ENCODE measurements around the gene TEN1. TPM values are rescaled to one million over a fixed set of nuclear protein-coding genes. Genes with fewer than 3 reads are reported as not detected.

Gene TEN1
- total RNA-seq, 1 experiment from 2014 or later, result 58.3 TPM

DNA sequence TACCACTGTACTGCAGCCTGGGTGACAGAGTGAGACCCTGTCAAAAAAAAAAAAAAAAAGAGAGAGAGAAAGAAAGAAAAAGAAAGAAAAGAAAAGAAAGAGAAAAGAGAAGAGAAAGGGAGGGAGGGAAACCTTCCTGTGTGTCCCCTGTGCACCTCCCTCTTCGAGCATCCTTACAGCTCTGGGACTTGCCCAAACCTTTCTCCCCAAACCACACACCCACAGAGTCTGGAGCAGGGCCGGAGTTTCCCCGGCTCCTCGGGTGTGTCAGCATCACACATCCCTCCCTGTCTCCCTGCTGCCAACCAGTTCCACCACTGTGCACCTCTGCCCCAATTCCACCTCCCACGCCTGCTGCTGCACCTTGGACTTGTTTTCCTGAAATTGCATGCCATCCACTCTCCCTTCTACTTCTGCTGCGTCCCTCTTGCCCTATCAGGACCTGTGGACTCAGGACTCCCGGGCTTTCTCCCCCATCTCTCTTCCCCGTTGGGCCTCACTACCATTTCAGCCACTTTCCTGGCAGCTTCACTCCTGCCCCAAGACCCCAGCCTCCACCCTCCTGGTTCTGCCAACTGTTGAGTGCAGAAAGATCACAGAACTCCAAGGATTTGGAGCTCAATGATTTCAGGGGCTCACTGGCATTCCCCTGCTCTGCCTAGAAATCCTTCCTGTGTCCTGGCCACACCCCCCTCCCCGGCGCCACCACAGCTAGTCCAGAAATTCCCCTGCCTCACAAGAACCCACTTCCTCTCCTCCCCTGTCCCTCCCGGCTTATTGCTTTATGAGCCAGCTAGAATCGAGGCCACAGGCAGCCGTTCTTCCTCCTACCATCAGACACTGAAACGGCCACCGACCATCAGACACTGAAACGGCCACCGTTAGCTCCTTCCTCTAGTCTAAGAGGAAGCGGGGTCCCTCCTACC, 17.9 kb downstream of the TEN1 start:
- H2AFZ ChIP-seq (ENCODE audit: low read length), result peak overlapping the region; percentile 54
- H3K4me2 ChIP-seq (ENCODE audit: low read length), result peak overlapping the region; percentile 93
- H3F3A ChIP-seq (ENCODE audit: low read length, unreplicated experiment), result no peaks in the 10 kb centered on the region
- no peaks in the 10 kb centered on the region for H3K79me2 ChIP-seq (ENCODE audit: low read length)
- no TSS peak for BruUV-seq (replicated peaks)
- peak overlapping the region; percentile 97 for H3K27ac ChIP-seq (ENCODE audit: low read length)
- peak overlapping the region; percentile 61 for H3K4me3 ChIP-seq (ENCODE audit: low read length)
- H3K9ac ChIP-seq (ENCODE audit: low read length), result peak overlapping the region; percentile 85
- H3K27me3 ChIP-seq (ENCODE audit: low read length), result no peaks in the 10 kb centered on the region
- ChIA-PET POLR2A (ENCODE audit: unreplicated experiment) (interaction anchor here (0.6 to 0.9 kb wide), 3 partner anchors 18 to 115 kb away, joined by 4 to 7 read pairs (median 4); partner anchors contain the start of genes ACOX1 and TEN1), CTCF (interaction anchor here (1.3 kb wide), 1 partner anchor 18 kb away, joined by 3 read pairs; the partner anchor contains the start of genes ACOX1 and TEN1)
- H3K9me3 ChIP-seq (ENCODE audit: low read length), result no peaks in the 10 kb centered on the region
- intact Hi-C loops (cut with micrococcal nuclease), result loop anchor here (2.0 kb wide), 2 partner anchors 56 to 92 kb away; partner anchors contain the start of genes FBF1 and MRPL38
- no peaks in the 10 kb centered on the region for H3K36me3 ChIP-seq (ENCODE audit: low read depth, low read length)
- H3K9me2 ChIP-seq (replicated peaks; ENCODE audit: low read length), result no peaks in the 10 kb centered on the region
- TF ChIP-seq EZH2 (IDR thresholded peaks at IDR 0.05; ENCODE audit: low read length, unreplicated experiment) (no peak), EZH2phosphoT487 (IDR thresholded peaks at IDR 0.05; ENCODE audit: borderline replicate concordance, low read length) (no peak)
- TF ChIP-seq, protein P1, sequence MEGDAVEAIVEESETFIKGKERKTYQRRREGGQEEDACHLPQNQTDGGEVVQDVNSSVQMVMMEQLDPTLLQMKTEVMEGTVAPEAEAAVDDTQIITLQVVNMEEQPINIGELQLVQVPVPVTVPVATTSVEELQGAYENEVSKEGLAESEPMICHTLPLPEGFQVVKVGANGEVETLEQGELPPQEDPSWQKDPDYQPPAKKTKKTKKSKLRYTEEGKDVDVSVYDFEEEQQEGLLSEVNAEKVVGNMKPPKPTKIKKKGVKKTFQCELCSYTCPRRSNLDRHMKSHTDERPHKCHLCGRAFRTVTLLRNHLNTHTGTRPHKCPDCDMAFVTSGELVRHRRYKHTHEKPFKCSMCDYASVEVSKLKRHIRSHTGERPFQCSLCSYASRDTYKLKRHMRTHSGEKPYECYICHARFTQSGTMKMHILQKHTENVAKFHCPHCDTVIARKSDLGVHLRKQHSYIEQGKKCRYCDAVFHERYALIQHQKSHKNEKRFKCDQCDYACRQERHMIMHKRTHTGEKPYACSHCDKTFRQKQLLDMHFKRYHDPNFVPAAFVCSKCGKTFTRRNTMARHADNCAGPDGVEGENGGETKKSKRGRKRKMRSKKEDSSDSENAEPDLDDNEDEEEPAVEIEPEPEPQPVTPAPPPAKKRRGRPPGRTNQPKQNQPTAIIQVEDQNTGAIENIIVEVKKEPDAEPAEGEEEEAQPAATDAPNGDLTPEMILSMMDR (conservative IDR thresholded peaks at IDR 0.05; ENCODE audit: low read depth, low read length), result no peak
- H3K4me1 ChIP-seq (ENCODE audit: insufficient read depth, low read length), result peaks cover 32% of the 10 kb centered on the region
- ATAC-seq (peak; percentile 94), DNase-seq (peak; percentile 90)
- H4K20me1 ChIP-seq (ENCODE audit: low read length), result no peaks in the 10 kb centered on the region

DNA sequence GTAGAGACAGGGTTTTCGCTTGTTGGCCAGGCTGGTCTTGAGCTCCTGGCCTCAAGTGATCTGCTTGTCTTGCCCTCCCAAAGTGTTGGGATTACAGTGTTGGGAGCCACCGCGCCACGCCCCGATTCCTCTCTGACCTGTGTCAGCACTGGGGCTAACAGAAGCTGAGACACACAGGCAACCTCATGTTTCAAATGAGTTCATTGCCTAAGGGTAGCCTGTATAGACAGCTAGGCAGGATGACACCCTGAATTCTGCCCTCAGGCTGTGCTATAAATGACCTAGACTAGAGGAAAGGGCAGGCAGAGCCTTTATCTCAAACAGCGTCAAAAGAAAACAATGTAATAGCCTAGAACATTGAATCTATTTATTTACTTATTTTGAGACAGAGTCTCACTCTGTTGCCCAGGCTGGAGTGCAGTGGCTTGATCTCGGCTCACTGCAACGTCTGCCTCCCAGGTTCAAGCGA, 19.3 kb downstream of the TEN1 start:
- intact Hi-C loops (cut with micrococcal nuclease), result no loop called here
- no peak overlapping the region for H3K4me3 ChIP-seq (ENCODE audit: low read length)
- H4K20me1 ChIP-seq (ENCODE audit: low read length), result no peaks in the 10 kb centered on the region
- H3F3A ChIP-seq (ENCODE audit: low read length, unreplicated experiment), result no peaks in the 10 kb centered on the region
- H3K9me3 ChIP-seq (ENCODE audit: low read length), result no peaks in the 10 kb centered on the region
- H2AFZ ChIP-seq (ENCODE audit: low read length), result no peak overlapping the region
- CTCF ChIA-PET, result no interaction called here
- POLR2A ChIA-PET (ENCODE audit: unreplicated experiment), result interaction anchor here (0.6 kb wide), 1 partner anchor 79 kb away, joined by 4 read pairs; no protein-coding TSS in a partner anchor
- H3K27me3 ChIP-seq (ENCODE audit: low read length), result no peaks in the 10 kb centered on the region
- H3K79me2 ChIP-seq (ENCODE audit: low read length), result no peaks in the 10 kb centered on the region
- peak overlapping the region; percentile 11 for H3K4me2 ChIP-seq (ENCODE audit: low read length)
- H3K9ac ChIP-seq (ENCODE audit: low read length), result peak overlapping the region; percentile 85
- H3K36me3 ChIP-seq (ENCODE audit: low read depth, low read length), result no peaks in the 10 kb centered on the region
- DNase-seq (peak; percentile 76), ATAC-seq (0 out of 2 replicates have a peak, but pooled peaks have one; percentile 1)
- peak overlapping the region; percentile 97 for H3K27ac ChIP-seq (ENCODE audit: low read length)
- no peaks in the 10 kb centered on the region for H3K9me2 ChIP-seq (replicated peaks; ENCODE audit: low read length)
- TF ChIP-seq, protein P1 (conservative IDR thresholded peaks at IDR 0.05; ENCODE audit: low read depth, low read length), result no peak
- TF ChIP-seq EZH2 (IDR thresholded peaks at IDR 0.05; ENCODE audit: low read length, unreplicated experiment), result no peak
- BruUV-seq (replicated peaks), result no TSS peak
- peaks cover 32% of the 10 kb centered on the region for H3K4me1 ChIP-seq (ENCODE audit: insufficient read depth, low read length)
